Activated CD4-positive, alpha-beta T cell treated with anti-CD3 and anti-CD28 coated beads for 4 hours (primary cell): ENCODE data around the gene TBC1D9.
"Not testable (repeated sequence)": the region's sequence is repeated elsewhere in the genome, so short reads cannot be mapped to it uniquely, and the experiment has no call there.

Source experiments
- DNase-seq, 2 donors: peaks; one replicate each; pipeline ENCODE4 v3.0.0-alpha.2; 2020

Gene TBC1D9

GRCh38 chr4:140756319-140757231 is at the start of gene TBC1D9:
Gene TBC1D9, minus strand, starts transcription at chr4:140756385. Its CDS starts 340 bp downstream, at chr4:140756045.
- DNase-seq: no peak

DNA sequence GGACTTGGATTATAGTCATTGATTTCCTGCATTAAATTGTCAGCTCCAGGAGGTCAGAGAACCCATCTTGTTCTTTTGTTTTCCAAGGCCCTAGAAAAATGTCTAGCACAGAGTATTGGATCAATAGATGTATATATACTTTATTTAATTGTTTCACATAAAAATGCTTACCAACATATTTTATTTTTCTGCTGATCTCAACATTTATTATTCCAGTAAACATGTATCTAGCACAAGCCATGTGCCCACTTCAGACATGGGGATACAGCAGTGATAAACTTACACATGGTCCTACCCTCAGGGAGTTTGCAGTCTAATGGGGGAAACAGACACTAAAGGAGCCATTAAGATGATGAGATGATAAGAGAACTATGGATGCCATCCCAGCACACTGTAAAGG is 49.1 kb upstream of the TBC1D9 start:
- no peak for DNase-seq

- DNase-seq: no peak
These were observed 46.4 kb upstream of the TBC1D9 start for GRCh38 chr4:140802591-140802990.

DNA sequence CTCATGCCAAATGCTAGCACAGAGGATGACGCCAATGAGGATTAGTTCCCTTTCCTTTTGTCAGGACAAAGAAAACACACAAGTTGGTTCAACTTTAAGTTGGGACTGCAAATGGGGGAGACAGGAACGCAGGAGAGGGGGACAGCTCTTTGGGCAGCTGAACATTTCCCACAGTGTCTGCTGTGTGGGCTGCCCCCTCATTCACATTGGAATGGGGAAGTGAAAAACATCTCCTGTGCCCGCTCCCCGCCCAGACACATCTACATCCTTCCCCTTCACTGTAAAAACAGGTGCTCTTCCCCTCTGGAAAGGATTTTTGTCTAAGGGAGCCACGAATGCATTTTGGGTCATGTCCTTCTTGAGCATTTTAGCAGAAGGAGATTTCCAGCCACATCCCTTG is 44.5 kb upstream of the TBC1D9 start:
- DNase-seq: no peak

- DNase-seq: no peak
These were observed 43.6 kb upstream of the TBC1D9 start for GRCh38 chr4:140799686-140800225.

DNA sequence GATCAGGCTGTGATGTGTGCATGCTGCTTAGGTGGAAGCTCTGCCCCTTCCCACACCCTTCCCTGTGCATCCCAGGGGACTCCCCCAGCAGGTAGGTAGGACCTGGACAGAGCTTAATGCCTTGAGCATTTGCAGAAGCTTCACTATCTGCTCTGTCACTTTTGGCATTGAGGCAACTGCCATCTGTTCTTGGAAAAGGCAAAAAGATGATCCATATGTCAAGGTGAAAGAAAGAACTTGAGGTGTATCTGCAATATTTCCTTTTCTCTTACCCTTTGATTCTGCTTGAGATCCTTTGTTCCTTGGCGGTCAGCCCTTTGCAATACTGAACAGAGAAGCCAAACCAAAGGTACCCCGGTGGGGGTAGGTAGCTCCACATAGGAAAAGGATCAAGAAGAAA is 37.1 kb upstream of the TBC1D9 start:
- no peak for DNase-seq

GRCh38 chr4:140790765-140791164 is 34.6 kb upstream of the TBC1D9 start:
- no peak for DNase-seq

DNA sequence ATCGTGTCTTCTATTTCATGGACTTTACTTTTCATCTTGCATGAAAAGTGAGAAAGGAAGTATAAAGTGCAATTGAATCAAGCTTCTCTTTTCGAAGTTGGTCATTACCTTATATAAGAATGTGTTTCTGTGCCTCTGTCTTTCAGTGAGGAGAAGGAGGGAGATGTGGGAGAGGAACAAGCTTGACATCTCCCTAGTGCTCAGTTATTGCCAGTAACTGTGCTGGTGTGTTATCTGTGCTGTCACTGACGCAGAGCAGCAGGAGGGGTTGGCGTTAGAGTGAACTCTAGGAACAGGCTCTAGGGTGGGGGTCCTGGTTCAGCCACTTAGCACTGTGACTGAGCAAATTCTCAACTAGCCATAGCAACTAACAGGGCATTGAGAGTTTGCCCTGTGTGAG is 34.0 kb upstream of the TBC1D9 start:
- no peak for DNase-seq

DNA sequence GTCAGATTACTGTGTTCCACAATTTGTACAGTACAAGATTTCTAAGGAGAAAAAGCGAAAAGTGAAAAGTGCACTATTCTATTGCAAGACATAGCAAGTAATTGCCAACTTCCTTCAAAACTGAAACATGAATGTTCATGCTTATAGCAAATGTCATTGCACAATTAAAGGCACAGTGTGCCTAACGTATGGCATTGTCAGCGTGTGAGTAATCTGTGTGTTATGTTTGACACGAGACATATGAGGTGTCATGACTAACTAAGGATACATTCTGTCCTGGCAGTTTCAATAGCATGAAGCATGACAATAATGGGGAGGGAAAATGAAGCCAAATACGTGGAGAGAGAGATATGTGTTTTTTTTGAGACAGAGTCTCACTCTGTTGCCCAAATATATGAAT is 33.6 kb upstream of the TBC1D9 start:
- no peak for DNase-seq

GRCh38 chr4:140782787-140783186 is 26.6 kb upstream of the TBC1D9 start:
- not testable (repeated sequence) for DNase-seq

DNA sequence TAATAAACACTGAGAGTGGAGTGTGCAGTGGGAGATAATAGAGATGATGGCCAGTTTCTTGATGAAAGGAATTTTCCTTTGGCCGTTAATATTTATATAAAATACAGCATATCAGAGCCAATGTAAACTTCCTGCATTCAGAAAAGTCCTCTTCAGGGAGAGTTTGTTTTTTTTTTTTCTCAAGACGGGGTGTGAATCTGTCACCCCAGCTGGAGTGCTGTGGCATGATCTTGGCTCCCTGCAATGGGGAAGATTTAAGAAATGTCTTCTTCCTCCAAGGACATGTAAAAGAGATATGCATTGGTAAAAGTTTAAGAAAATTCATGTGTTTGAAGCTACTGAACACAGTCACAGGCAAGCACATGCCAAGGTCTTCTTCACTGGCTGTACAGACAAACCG is 25.4 kb upstream of the TBC1D9 start:
- no peak for DNase-seq

DNA sequence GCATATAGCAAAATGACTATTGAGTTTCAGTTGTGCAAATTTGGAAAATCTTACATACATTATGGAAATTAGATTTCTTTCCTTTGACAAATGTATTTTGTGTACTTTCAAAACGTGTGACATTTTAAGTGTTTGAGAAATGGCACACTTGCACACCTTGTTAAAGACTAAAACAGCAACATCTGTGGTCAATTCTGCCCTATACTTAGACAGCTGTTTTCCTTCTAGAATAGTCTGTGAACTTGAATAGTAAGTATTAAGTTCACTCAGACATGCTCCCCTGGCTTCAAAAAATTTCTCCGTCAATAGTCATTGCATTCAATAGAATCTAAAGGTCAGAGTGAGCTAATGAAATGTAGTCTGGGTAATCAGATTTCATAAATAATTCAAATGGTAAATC is 21.7 kb upstream of the TBC1D9 start:
- DNase-seq: no peak

DNA sequence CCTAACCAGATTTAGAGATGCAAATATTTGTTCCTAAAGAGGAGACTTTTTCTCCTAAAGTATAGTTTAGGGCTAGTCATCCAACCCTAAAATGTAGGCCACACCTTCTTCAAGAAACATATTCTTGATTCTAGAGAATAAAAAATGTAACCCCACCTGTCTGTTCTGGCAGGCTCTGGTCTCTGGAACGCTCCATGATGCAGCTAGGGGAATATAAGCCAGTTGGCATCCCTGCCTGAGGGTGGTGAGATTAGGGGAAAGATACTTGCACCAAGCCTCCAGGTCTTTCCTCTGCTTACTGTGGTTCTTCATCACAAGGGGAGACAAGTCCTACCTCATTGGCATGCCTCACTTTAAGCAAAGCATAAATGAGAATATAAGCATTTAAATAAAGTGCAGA is 21.2 kb upstream of the TBC1D9 start:
- DNase-seq: no peak

GRCh38 chr4:140776556-140776955 is 20.4 kb upstream of the TBC1D9 start:
- no peak for DNase-seq

DNA sequence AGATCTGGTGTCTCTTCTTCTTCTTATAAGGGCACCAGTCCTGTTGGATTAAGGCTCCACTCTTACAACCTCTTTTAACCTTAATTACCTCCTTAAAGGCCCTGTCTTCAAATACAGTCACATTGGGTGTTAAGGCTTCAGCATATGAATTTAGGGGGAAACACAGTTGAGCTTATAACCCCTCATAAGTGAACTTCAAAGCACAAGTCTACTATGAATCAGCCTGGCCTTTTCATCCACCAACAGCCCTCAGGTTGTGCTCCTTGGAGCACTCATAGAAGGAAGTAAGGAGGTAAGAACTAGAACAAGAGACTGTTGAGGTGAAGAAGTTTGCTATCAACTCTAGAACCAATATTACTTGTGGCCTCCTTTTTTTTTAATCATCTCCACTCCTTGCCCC is 18.8 kb upstream of the TBC1D9 start:
- no peak for DNase-seq

DNA sequence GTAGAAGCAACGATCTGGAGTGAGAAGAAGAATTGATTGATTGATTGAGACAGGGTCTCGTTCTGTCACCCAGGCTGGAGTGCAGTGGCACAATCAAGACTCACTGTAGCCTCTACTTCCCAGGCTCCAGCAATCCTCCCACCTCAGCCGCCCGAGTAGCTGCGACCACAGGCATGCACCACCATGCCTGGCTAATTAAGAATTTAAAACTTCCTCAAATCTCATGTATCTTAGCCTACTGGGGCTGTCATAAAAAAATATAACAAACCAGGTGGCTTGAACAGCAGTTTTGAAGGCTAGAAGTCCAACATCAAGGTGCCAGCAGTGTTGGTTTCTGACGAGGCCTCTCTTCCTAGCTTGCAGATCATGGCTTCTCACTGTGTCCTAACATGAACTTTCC is 18.3 kb upstream of the TBC1D9 start:
- no peak for DNase-seq

GRCh38 chr4:140769209-140769608 is 13.0 kb upstream of the TBC1D9 start:
- DNase-seq: no peak

DNA sequence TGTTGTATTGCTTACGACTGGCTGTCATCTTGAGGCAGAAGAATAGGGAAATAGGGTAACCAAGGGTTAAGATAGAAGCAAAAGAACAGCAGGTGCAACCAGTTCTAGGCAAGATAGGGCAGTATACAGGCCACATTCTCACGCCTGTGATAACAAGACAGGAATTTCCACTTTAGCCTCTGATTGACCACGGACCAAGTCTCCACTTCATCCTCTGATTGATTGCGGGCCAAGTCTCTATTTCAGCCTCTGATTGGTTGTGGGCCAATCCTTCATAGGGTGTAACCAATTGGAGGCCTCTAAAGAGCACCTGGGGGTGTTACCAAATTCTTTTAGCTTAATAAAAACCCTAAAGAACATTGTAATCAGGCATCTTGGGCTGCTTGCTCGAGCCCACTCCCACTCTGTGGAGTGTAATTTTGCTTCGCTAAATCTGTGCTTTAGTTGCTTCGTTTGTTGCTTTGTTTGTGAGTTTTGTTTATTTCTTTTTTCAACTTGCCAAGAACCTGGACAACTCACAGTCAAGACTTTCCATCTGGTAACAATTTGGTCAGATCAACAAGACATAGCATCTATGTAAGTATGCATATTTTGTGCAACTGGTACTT is 8.7 kb upstream of the TBC1D9 start:
- no peak for DNase-seq

DNA sequence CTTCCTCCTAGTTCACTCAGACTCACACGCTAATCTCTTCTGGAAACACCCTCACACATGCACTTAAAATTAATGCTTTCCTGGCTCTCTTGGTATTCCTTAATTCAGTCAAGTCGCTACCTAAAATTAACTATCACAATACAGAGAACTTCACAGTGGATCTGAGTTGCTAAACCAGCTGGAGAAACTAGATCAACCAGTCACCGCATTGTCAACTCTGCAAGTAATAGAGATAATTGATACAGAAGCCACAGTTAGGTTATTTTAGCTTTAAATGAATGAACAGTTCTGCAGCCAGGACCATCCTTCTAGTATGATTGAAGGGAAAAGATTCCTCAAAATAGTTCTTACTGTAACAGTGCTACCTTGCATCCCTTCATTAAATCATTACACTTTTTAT is 6.0 kb upstream of the TBC1D9 start:
- no peak for DNase-seq

DNA sequence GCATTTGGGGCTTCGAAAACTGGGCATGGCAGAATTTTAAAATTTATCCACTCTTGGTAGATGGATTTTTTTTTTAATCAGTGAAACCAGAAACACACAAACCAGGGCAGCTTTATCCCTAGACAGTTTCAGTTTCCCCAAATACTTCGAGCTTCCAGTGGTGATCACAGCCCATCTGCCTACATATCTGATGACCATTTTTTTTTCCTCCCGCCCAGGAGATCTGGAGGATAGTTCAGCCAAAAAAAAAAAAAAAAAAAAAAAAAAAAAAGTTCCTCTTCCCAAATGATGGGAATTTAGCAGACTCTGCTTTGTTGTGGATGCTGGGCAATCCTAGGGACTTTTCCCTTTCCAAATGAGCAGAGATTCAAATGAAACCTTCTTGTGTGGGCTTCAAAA is 1.0 kb upstream of the TBC1D9 start:
- no peak for DNase-seq

GRCh38 chr4:140755774-140756318 is 339 bp downstream of the TBC1D9 start:
- DNase-seq: no peak

DNA sequence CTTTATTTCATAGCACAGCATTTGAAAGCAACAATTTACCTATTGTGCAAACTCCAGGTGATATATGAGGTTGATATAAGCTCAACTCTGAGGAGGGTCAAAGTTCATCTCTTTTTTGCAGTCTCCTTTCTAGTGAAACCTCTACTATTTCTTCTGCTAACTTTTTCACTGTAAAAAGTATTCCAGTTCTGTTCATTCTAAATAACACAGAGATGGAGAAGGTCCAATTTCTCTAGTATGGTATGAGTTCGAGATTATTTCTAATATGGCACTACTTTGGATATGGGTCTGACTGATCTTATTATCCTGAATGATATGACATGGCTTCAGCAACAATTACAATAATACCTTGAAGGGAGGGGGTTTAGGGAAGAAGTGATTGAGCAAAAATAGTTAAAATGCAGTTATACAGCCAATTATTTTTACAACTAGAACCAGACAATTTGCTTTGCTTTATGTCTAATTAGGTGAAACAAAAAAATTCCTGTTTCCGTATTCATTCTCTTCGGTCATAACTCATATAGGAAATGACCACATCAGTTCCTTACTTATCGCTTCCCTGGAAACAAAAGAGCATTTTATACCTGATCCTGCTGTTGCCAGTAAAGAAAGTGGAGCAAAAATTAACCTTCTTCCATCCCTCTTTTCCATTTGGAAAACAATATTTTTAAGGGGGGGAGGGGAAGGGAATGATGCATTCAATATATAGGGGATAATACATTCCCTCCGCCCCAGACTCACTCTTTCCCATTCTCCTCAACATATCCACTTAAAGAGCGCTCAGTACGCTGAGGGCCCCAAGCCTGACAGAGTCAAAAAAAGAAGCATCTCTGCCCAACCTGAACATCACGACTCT is 1.0 kb downstream of the TBC1D9 start:
- DNase-seq: no peak

DNA sequence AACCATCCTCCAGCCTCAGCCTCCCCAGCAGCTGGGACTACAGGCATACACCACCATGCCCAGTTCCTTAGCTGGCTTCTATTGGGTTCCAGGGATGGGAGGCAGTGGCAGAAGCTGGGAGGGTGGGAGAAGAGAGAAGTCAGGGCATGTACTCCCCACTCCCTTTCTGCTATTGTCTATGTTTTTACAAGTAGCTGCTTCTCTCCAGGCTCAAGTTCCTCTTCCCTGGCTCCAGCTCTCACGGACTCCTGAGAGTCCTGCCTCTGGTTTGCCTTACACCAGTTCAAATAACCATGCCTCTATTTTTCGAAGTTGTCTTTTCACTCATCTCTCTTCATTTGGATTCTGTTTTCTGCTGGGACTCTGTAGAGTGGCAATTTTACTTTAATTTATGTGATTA is 2.9 kb downstream of the TBC1D9 start:
- DNase-seq: no peak
